SK-N-SH treated with all-trans-retinoic acid at 6 μM for 48 hours (cell line): ENCODE measurements around the gene PDIA5.

ENCODE experiments used
- ARNTL ChIP-seq: fragments of 450-650 bp; formaldehyde crosslinking; IDR thresholded peaks from 2 replicates; pipeline ENCODE4 v1.5.0; 2020; ENCODE audit warnings: low read depth, mild to moderate bottlenecking, moderate library complexity, borderline replicate concordance
- TF ChIP-seq, protein P1 (sequence below): fragments of 250-450 bp; sonication (Bioruptor Pico); IDR thresholded peaks from 2 replicates; pipeline ENCODE4 v1.5.1; 2021; ENCODE audit warnings: mild to moderate bottlenecking, moderate library complexity

GRCh38 chr3:123063034-123063433, 3.8 kb upstream of the PDIA5 start:
- TF ChIP-seq ARNTL (CRISPR knock-in tag): no peak
- TF ChIP-seq, protein P1, sequence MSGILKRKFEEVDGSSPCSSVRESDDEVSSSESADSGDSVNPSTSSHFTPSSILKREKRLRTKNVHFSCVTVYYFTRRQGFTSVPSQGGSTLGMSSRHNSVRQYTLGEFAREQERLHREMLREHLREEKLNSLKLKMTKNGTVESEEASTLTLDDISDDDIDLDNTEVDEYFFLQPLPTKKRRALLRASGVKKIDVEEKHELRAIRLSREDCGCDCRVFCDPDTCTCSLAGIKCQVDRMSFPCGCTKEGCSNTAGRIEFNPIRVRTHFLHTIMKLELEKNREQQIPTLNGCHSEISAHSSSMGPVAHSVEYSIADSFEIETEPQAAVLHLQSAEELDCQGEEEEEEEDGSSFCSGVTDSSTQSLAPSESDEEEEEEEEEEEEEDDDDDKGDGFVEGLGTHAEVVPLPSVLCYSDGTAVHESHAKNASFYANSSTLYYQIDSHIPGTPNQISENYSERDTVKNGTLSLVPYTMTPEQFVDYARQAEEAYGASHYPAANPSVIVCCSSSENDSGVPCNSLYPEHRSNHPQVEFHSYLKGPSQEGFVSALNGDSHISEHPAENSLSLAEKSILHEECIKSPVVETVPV (CRISPR knock-in tag): no peak
